GM10847 (cell line): ENCODE data around the gene KCNJ3.

Source experiments
- POLR2A ChIP-seq: IDR thresholded peaks from 2 replicates; pipeline ENCODE4 v1.6.1; 2011; ENCODE audit not compliant: insufficient read length; ENCODE audit errors: extremely low read depth

The KCNJ3 gene

DNA sequence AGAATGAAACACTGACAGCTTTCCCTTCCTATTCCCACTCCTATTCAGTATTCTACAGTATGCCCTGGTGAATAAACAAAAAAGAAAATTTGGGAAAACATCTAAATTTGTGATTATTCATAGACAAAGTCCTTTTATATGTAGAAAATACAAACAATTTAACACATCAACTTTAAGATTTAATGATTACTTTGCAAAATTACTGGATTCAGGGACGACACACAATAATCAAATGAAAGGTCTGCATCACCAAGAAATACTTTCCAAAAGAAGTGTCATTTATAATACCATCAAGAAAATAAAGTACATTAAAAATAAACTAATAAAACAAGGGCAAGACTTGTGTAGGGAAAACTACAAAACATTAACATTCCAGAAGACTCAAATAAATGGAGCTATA, 199.8 kb downstream of the KCNJ3 start:
- TF ChIP-seq POLR2A, result no peak

DNA sequence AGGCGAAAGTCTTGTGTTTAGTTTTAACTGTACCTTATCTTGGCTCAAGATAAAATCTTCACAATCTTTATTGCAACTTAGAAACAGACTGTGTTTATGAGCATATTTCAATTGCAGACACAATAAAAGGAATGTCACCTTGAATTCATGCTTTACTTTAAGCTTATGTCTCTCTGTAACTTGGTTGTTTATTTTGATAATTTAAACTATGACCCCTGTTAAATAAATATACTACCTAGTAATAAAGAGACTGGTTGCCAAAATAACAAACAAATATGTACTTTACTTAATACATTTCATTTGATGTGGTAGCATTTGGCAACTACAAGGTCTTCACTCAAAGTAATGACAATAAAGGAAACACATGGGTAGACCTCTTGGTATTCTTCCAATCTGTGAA, 202.6 kb downstream of the KCNJ3 start:
- TF ChIP-seq POLR2A, result no peak
